Gastrocnemius medialis (tissue), 4 donors: ENCODE data around the gene SHANK1.

Experiments used
- CTCF ChIP-seq, 5 experiments: fragments of 450-650 bp in 3 of 5; fragments of 200-600 bp in 2 of 5; sonication (generic) in 2 of 5; IDR thresholded peaks in 4 of 5; conservative IDR thresholded peaks in 1 of 5; 1 replicate in 4 of 5; 2 replicates in 1 of 5; pipeline ENCODE4 v1.5.1; 2016 to 2019; ENCODE audit warnings: antibody characterized with exemption in 5 of 5, mild to moderate bottlenecking in 3 of 5, moderate library complexity in 3 of 5
- POLR2A ChIP-seq, 2 donors: fragments of 450-650 bp; IDR thresholded peaks; one replicate each; pipeline ENCODE4 v1.6.1; 2017; ENCODE audit warnings: antibody characterized with exemption in 2 of 2, mild to moderate bottlenecking in 2 of 2, moderate library complexity in 2 of 2

DNA sequence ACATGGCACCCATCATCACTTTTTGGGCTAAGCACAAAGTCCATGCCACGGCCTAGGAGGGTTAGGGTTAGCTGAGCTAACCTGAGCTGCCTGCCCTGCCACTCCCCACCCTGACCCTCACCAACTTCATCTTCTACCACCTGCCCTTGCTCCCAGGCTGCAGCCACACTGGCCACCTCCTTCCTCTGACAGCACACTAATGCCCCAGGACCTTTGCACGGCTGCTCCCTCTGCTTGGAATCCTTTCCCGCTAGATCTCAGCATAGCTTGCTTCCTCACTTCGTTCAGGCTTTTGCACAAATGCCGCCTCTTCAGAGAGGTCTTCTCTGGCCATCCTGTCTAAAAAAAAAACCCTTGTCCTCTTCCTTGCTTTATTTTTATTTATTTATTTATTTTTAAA lies 13.2 kb downstream of the SHANK1 start:
- TF ChIP-seq CTCF (IDR thresholded peaks at IDR 0.05 in 4 of 5, conservative IDR thresholded peaks at IDR 0.05 in 1 of 5) (no peak), POLR2A (IDR thresholded peaks at IDR 0.05) (no peak)
